Measurements from ENCODE around the gene CLBA1.
"Not testable (repeated sequence)": the region's sequence is repeated elsewhere in the genome, so short reads cannot be mapped to it uniquely, and the experiment has no call there.

Gene CLBA1

DNA sequence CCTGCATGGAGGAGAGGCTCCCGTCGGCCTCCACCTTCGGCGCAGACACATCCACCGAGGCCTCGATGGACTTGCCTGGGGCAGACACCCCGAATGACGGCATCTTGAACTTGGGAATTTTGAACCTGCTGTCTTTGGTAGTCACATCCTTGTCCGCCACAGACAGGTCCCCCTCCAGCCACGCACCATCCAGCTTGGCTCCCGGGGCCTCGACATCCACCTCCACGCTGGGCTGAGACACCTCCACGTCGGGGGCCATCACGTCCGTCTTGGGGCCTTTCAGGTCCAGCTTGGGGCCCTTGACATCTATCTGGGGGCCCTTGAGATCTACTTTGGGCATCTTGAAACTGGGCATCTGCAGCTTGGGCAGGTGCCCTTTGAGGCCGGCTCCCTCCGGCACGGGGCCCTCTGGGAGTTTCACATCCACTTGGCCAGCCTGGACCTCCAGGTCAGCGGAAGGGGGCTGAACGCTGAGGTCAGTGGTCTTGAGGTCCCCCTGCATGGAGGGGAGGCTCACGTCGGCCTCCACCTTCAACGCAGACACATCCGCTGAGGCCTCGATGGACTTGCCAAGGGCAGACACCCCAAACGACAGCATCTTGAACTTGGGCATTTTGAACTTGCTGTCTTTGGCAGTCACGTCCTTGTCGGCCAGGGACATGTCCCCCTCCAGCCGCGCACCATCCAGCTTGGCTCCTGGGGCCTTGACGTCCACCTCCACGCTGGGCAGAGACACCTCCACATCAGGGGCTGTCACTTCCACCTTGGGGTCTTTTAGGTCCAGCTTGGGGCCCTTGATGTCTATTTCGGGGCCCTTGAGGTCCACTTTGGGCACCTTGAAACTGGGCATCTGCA, 37.5 kb upstream of the CLBA1 start:
- not testable (repeated sequence) for DNase-seq

DNA sequence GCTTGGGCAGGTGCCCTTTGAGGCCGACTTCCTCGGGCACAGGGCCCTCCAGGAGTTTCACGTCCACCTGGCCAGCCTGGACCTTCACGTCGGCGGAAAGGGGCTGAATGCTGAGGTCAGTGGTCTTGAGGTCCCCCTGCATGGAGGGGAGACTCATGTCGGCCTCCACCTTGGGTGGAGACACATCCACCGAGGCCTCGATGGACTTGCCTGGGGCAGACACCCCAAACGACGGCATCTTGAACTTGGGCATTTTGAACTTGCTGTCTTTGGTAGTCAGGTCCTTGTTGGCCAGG, 36.9 kb upstream of the CLBA1 start:
- no peak for DNase-seq

- DNase-seq: not testable (repeated sequence)
Observed at GRCh38 chr14:104949406-104949955, 36.1 kb upstream of the CLBA1 start.

DNA sequence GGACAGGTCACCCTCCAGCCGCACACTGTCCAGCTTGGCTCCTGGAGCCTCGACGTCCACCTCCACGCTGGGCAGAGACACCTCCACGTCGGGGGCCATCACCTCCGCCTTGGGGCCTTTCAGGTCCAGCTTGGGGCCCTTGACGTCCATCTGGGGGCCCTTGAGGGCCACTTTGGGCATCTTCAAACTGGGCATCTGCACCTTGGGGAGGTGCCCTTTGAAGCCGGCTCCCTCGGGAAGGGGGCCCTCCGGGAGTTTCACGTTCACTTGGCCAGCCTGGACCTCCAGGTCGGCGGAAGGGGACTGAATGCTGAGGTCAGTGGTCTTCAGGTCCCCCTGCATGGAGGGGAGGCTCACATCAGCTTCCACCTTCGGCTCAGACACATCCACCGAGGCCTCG, 35.6 kb upstream of the CLBA1 start:
- no peak for DNase-seq

GRCh38 chr14:104950701-104951100, 34.9 kb upstream of the CLBA1 start:
- DNase-seq: not testable (repeated sequence)

DNA sequence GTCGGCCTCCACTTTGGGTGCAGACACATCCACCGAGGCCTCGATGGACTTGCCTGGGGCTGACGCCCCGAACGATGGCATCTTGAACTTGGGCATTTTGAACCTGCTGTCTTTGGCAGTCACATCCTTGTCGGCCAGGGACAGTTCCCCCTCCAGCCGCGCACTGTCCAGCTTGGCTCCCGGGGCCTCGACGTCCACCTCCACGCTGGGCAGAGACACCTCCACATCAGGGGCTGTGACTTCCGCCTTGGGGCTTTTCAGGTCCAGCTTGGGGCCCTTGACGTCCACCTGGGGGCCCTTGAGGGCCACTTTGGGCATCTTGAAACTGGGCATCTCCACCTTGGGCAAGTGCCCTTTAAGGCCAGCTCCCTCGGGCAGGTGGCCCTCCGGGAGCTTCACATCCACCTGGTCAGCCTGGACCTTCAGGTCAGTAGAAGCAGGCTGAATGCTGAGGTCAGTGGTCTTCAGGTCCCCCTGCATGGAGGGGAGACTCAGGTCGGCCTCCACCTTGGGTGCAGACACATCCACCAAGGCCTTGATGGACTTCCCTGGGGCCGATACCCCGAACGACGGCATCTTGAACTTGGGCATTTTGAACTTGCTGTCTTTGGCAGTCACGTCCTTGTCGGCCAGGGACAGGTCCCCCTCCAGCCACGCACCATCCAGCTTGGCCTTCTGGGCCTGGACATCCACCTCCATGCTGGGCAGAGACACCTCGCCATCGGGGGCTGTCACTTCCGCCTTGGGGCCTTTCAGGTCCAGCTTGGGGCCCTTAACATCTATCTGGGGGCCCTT, 33.5 kb upstream of the CLBA1 start:
- DNase-seq: not testable (repeated sequence)

DNA sequence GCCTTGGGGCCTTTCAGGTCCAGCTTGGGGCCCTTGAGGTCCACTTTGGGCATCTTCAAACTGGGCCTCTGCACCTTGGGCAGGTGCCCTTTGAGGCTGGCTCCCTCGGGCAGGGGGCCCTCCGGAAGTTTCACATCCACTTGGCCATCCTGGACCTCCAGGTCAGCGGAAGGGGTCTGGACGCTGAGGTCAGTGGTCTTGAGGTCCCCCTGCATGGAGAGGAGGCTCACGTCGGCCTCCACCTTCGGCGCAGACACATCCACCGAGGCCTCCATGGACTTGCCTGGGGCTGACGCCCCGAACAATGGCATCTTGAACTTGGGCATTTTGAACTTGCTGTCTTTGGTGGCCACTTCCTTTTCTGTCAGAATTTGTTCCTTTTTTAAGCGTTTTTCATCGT, 32.5 kb upstream of the CLBA1 start:
- DNase-seq: no peak

- DNase-seq: no peak
Observed at GRCh38 chr14:104953896-104954656, 31.5 kb upstream of the CLBA1 start.

GRCh38 chr14:104954746-104955395, 30.7 kb upstream of the CLBA1 start:
- no peak for DNase-seq

- DNase-seq: no peak
Observed at GRCh38 chr14:104955396-104955770, 30.2 kb upstream of the CLBA1 start.

- no peak for DNase-seq
Observed at GRCh38 chr14:104956290-104956890, 29.2 kb upstream of the CLBA1 start.

- no peak for DNase-seq
Observed at GRCh38 chr14:104957146-104958113, 28.2 kb upstream of the CLBA1 start.

GRCh38 chr14:104964546-104964945, 21.0 kb upstream of the CLBA1 start:
- DNase-seq: no peak

DNA sequence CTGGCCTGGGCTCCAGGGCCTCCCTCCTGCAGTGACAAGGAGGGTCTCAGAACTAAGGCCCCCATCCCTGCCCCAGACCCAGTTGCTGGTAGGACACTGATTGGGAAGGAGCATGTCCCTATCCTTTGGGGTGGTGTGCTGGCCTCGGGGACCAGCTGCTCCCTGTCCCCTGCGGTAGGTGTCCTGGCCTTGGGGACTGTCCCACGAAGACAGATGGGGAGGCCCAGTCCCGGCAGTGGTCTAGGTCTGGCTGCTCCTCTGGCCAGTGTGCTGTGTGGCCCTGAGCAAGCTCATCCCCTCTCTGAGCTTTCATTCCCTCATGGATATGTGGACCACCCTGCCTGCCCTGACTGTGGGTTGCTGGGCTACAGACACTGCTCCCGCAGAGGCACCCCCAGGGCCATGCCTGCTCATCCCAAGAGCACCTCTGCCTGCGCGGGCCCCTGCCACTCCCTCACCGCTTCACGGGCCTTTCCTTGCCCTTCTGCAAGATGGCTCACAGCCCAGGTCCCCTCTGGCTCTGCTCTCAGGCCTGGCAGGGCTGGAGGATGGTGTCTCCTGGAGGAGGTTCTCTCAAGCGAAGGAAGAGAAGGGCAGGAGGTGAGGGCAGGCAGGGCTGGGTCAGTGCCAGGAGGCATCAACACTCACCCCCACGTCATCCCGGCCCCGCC, 19.9 kb upstream of the CLBA1 start:
- no peak for DNase-seq

DNA sequence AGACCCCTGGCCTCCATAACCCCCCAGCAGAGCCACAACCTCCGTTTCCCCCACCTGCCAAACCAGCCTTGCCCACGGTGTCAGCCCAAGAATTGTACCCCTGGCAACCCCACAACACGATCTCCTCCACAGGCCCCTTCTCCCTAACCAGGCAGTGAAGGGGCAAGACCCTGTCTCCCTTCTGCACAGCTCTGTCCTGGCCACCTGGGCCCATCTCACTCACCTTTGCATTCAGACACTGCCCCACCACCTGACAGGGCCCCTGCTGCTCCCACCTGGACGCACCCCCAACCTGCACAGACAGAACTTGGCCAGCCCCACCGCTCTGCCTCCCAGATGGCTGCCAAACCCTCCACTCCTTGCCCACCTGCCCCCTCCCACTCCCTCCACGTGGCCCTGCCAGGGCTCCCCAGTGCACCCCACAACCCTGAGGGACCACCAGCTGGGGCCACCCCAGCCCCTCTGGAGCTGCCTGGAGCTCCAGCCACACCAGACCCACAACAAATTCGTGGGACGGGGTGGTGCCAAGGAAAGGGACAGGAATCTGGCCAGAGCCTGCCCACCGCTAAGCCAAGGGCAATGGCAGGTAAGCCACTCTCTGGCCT, 19.2 kb upstream of the CLBA1 start:
- no peak for DNase-seq

GRCh38 chr14:104966981-104967385, 18.6 kb upstream of the CLBA1 start:
- DNase-seq: no peak

DNA sequence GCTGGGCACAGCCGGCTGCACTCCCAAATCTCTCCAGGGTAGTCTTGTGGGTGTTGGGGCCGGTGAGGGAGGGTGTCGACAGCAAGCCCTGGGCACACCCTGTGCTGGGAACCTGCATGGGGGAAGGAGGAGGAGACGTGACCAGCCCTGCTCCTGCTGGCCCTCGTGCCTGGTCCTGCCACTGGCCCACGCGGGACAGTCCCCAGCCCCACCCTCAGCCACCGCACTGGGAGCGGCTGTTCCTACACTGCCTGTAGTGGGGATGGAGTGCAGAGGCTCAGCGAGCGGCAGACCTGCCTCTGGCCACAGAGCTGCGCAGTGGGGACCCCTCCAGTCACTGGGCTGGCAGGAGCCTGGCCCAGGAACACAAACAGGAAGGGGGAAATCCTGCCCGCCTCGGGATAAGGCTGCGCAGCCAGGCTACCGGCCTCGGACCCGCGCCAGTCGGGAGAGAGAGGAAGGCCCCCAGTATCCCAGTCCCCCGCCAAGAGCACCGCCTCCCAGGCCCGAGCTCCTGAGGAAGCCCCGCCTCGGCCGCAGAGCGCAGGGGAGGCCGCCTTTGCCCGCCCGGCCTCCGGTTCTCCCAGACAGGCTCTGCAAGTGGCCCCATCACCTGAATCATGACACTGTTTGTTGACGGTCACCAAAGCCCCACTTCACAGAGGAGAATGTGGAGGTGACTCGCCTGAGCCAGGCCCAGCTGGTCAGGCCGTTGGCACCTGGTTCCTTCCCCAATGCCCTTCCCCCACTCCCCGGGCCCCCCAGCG, 18.0 kb upstream of the CLBA1 start:
- no peak for DNase-seq

DNA sequence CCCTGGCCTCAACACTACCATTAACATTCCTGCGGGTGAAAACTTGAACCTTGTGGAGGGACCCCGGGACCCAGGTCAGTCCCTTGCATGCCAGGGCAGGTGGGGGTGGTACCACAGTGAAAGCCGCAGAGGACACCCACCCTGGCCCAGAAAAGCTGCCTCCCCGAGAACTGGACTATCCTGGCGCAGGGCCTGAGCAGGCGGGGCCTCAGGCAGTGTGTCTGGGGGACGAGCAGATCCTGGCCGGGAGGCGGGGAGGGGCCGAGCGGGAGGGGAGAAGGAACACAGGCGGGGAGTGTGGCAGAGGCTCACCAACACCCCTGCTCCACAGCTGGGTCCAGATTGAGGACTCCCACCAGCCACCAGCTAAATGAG, 17.4 kb upstream of the CLBA1 start:
- DNase-seq: no peak

Measured in activated CD4-positive, alpha-beta T cell treated with anti-CD3 and anti-CD28 coated beads, Interleukin-2, amount 50 U/mL, for 4 hours (primary cell).